H1 (cell line): ENCODE measurements around the gene ASCC2. TPM values are rescaled to one million over a fixed set of nuclear protein-coding genes. Genes with fewer than 3 reads are reported as not detected.

Experiments used
- CTCF ChIA-PET: fragments of 300-600 bp; sonication (Branson Sonifier 250); formaldehyde crosslinking; loops from one replicate; lab custom pipeline; 2021; ENCODE audit not compliant: partially characterized antibody; lab: Charles Lee
- POLR2A ChIA-PET: fragments of 300-600 bp; sonication (Branson Sonifier 250); formaldehyde crosslinking; loops from one replicate; lab custom pipeline; 2021; ENCODE audit warnings: inconsistent platforms; ENCODE audit not compliant: partially characterized antibody; lab: Charles Lee
- DNase-seq, 2 experiments: peaks; one replicate each; pipeline versions ENCODE4 v3.0.0 to v3.0.0-alpha.2; 2010 to 2022; ENCODE audit warnings: low spot score in 2 of 2, low read depth in 1 of 2, mixed read lengths in 1 of 2
- FAIRE-seq: peaks from 2 replicates; lab custom pipeline; 2011; peaks lifted over from hg19 to GRCh38; lab: Jason Lieb, UNC
- H2AFZ ChIP-seq: 2 replicates; pipeline ENCODE4 v1.8.1; 2012; ENCODE audit warnings: low read length, inconsistent platforms
- H2AK5ac ChIP-seq: 2 replicates; pipeline ENCODE4 v1.6.1; 2013; ENCODE audit warnings: low read depth, low read length
- H2BK120ac ChIP-seq: replicated peaks from 2 replicates; pipeline ENCODE3; 2013; ENCODE audit warnings: low read depth, low read length, inconsistent platforms
- H2BK12ac ChIP-seq: 2 replicates; pipeline ENCODE4 v1.6.1; 2013; ENCODE audit warnings: low read depth, low read length
- H2BK15ac ChIP-seq: 2 replicates; pipeline ENCODE4 v1.6.1; 2013; ENCODE audit warnings: low read length
- H2BK20ac ChIP-seq: 2 replicates; pipeline ENCODE4 v1.6.1; 2013; ENCODE audit warnings: low read length
- H2BK5ac ChIP-seq: 2 replicates; pipeline ENCODE4 v1.6.1; 2013; ENCODE audit warnings: low read depth, low read length
- H3K14ac ChIP-seq: 2 replicates; pipeline ENCODE4 v1.6.1; 2013; ENCODE audit warnings: inconsistent platforms; ENCODE audit not compliant: insufficient read length
- H3K18ac ChIP-seq: 2 replicates; pipeline ENCODE4 v1.6.1; 2013; ENCODE audit warnings: low read length; ENCODE audit errors: extremely low read depth
- H3K23ac ChIP-seq: 2 replicates; pipeline ENCODE4 v1.6.1; 2013; ENCODE audit warnings: inconsistent platforms; ENCODE audit not compliant: insufficient read length
- H3K23me2 ChIP-seq: 2 replicates; pipeline ENCODE4 v1.6.1; 2013; ENCODE audit warnings: low read depth, low read length
- H3K27ac ChIP-seq: 2 replicates; pipeline ENCODE4 v1.6.1; 2011; ENCODE audit warnings: low read depth, low read length, inconsistent platforms
- H3K27me3 ChIP-seq, 4 experiments: replicated peaks in 1 of 4; 1 replicate in 1 of 4; 2 replicates in 3 of 4; pipeline versions ENCODE4 v1.6.1 to v1.8.1; 2011 to 2013; ENCODE audit warnings: low read length in 3 of 4, mild to moderate bottlenecking in 3 of 4, inconsistent platforms in 2 of 4, mixed read lengths in 2 of 4, moderate library complexity in 1 of 4; ENCODE audit not compliant: control insufficient read depth in 3 of 4, insufficient read depth in 3 of 4; ENCODE audit errors: extremely low read depth in 1 of 4
- H3K36me3 ChIP-seq, 4 experiments: 2 replicates each; pipeline versions ENCODE4 v1.6.1 to v1.8.1; 2011 to 2013; ENCODE audit warnings: mild to moderate bottlenecking in 4 of 4, low read length in 3 of 4, moderate library complexity in 2 of 4, control low read depth in 1 of 4, inconsistent platforms in 1 of 4; ENCODE audit not compliant: insufficient read depth in 4 of 4, control insufficient read depth in 2 of 4
- H3K4ac ChIP-seq: replicated peaks from 2 replicates; pipeline ENCODE3; 2013; ENCODE audit warnings: low read length, low read depth, mixed read lengths, inconsistent platforms; ENCODE audit not compliant: insufficient read length
- H3K4me1 ChIP-seq, 4 experiments: replicated peaks in 1 of 4; 1 replicate in 1 of 4; 2 replicates in 3 of 4; pipeline versions ENCODE4 v1.6.1 to v1.8.1; 2011 to 2013; ENCODE audit warnings: low read length in 3 of 4, inconsistent platforms in 2 of 4, mixed read lengths in 1 of 4; ENCODE audit not compliant: insufficient read depth in 4 of 4, control insufficient read depth in 3 of 4
- H3K4me2 ChIP-seq, 2 experiments: 2 replicates each; pipeline versions ENCODE4 v1.6.1 to v1.8.1; 2011 to 2013; ENCODE audit warnings: low read depth in 2 of 2, low read length in 2 of 2, control low read depth in 1 of 2, inconsistent platforms in 1 of 2, mild to moderate bottlenecking in 1 of 2; ENCODE audit not compliant: insufficient read depth in 1 of 2
- H3K4me3 ChIP-seq, 4 experiments: fragments of 200-600, 300-600 bp in 1 of 4; sonication (generic), shearing (Covaris generic), sonication (Bioruptor Twin) in 1 of 4; 2 replicates each; pipeline versions ENCODE4 v1.5.1 to v1.8.1; 2011 to 2016; ENCODE audit warnings: low read length in 4 of 4, low read depth in 3 of 4, control low read depth in 2 of 4, inconsistent platforms in 2 of 4, mild to moderate bottlenecking in 2 of 4, mixed read lengths in 1 of 4, moderate library complexity in 1 of 4; ENCODE audit not compliant: insufficient read depth in 2 of 4; ENCODE audit errors: extremely low read depth in 1 of 4
- H3K56ac ChIP-seq: replicated peaks from 2 replicates; pipeline ENCODE3; 2013; ENCODE audit warnings: low read depth, mild to moderate bottlenecking, mixed read lengths, low read length, inconsistent platforms; ENCODE audit not compliant: insufficient read length
- H3K79me1 ChIP-seq: 2 replicates; pipeline ENCODE4 v1.6.1; 2013; ENCODE audit warnings: low read depth, low read length, control low read depth
- H3K79me2 ChIP-seq, 2 experiments: 2 replicates each; pipeline versions ENCODE4 v1.6.1 to v1.8.1; 2012 to 2013; ENCODE audit warnings: low read length in 2 of 2, mild to moderate bottlenecking in 2 of 2, inconsistent platforms in 1 of 2; ENCODE audit not compliant: insufficient read depth in 2 of 2, control insufficient read depth in 1 of 2
- H3K9ac ChIP-seq, 4 experiments: replicated peaks in 1 of 4; 1 replicate in 1 of 4; 2 replicates in 3 of 4; pipeline versions ENCODE4 v1.6.1 to v1.8.1; 2011 to 2013; ENCODE audit warnings: low read depth in 3 of 4, low read length in 3 of 4, control low read depth in 2 of 4, mild to moderate bottlenecking in 2 of 4, moderate library complexity in 2 of 4, inconsistent platforms in 1 of 4; ENCODE audit errors: extremely low read depth in 1 of 4
- H3K9me3 ChIP-seq, 2 experiments: 2 replicates each; pipeline versions ENCODE4 v1.6.1 to v1.8.1; 2012 to 2013; ENCODE audit warnings: mild to moderate bottlenecking in 2 of 2, moderate library complexity in 2 of 2, control low read depth in 1 of 2, inconsistent platforms in 1 of 2, low read depth in 1 of 2, low read length in 1 of 2, mixed read lengths in 1 of 2; ENCODE audit not compliant: insufficient read depth in 2 of 2
- H4K20me1 ChIP-seq, 2 experiments: replicated peaks in 1 of 2; 2 replicates each; pipeline versions ENCODE3 to v1.8.1; 2011 to 2013; ENCODE audit warnings: inconsistent platforms in 2 of 2, low read length in 2 of 2, mild to moderate bottlenecking in 1 of 2; ENCODE audit not compliant: insufficient read depth in 2 of 2, control insufficient read depth in 1 of 2
- H4K5ac ChIP-seq: 2 replicates; pipeline ENCODE4 v1.6.1; 2013; ENCODE audit warnings: low read length, low read depth, mixed read lengths, inconsistent platforms; ENCODE audit not compliant: insufficient read length
- H4K8ac ChIP-seq: 2 replicates; pipeline ENCODE4 v1.8.0; 2013; ENCODE audit warnings: mild to moderate bottlenecking, moderate library complexity, low read length, inconsistent platforms; ENCODE audit not compliant: insufficient read depth; ENCODE audit errors: extremely low read depth
- H4K91ac ChIP-seq: replicated peaks from 2 replicates; pipeline ENCODE3; 2013; ENCODE audit warnings: low read length, mixed read lengths, inconsistent platforms; ENCODE audit not compliant: insufficient read length
- ASH2L ChIP-seq: fragments of 200-600, 300-600 bp; sonication (generic); IDR thresholded peaks from one replicate; pipeline ENCODE4 v1.7.1; 2017; ENCODE audit warnings: low read length
- CEBPB ChIP-seq: IDR thresholded peaks from 2 replicates; pipeline ENCODE4 v1.6.1; 2012; ENCODE audit warnings: low read depth, low read length
- CREB1 ChIP-seq: IDR thresholded peaks from 2 replicates; pipeline ENCODE4 v1.6.1; 2012; ENCODE audit warnings: inconsistent platforms
- JUND ChIP-seq: IDR thresholded peaks from 2 replicates; pipeline ENCODE4 v1.6.1; 2011; ENCODE audit warnings: mild to moderate bottlenecking, improper control_type of control experiment, low read length
- NRF1 ChIP-seq: IDR thresholded peaks from 2 replicates; pipeline ENCODE4 v1.6.1; 2011; ENCODE audit warnings: mild to moderate bottlenecking, low read depth, low read length, improper control_type of control experiment
- WGBS, 2 experiments: shearing (Covaris generic) in 1 of 2; methylation state at CpG; one replicate each; pipeline versions ENCODE4 v1.1.6 to v1.1.7; 2013 to 2015; ENCODE audit warnings: low lambda C conversion rate in 2 of 2, mixed read lengths in 2 of 2, inconsistent platforms in 1 of 2, low coverage in 1 of 2, missing lambda C conversion rate in 1 of 2; ENCODE audit not compliant: insufficient replicate concordance in 2 of 2, insufficient coverage in 1 of 2, insufficient read length in 1 of 2; ENCODE audit errors: extremely low coverage in 1 of 2, missing lambda C conversion rate in 1 of 2; 5-methylcytosine and 5-hydroxymethylcytosine counted together
- polyA plus RNA-seq, 7 experiments: library from polyadenylated mRNA; depleted of rRNA in 3 of 7; stranded (reverse) in 5 of 7; unstranded in 2 of 7; fragments of >200 nt in 5 of 7; fragments of 200-250 nt in 2 of 7; gene quantifications; 1 replicate in 5 of 7; 2 replicates in 1 of 7; 4 replicates in 1 of 7; pipeline versions ENCODE4 v1.2.1 to v1.2.3, GENCODE V29; 2011 to 2013; ENCODE audit warnings: missing spikeins in 2 of 7, mixed read lengths in 2 of 7
- total RNA-seq: library from RNA; stranded (reverse); fragmentation: NEBNext Ultra II Directional; extraction: Animal tissue kit (Norgen Biotek cat#: 25700); gene quantifications from 2 replicates; pipeline ENCODE4 v1.2.1, GENCODE V29; 2021

ASCC2 gene
- total and polyA plus RNA-seq, 2 of the 8 experiments (the other 6 are each of a cell fraction or from before 2014, with no cell fraction given) = 35.0 to 35.8 TPM

DNA sequence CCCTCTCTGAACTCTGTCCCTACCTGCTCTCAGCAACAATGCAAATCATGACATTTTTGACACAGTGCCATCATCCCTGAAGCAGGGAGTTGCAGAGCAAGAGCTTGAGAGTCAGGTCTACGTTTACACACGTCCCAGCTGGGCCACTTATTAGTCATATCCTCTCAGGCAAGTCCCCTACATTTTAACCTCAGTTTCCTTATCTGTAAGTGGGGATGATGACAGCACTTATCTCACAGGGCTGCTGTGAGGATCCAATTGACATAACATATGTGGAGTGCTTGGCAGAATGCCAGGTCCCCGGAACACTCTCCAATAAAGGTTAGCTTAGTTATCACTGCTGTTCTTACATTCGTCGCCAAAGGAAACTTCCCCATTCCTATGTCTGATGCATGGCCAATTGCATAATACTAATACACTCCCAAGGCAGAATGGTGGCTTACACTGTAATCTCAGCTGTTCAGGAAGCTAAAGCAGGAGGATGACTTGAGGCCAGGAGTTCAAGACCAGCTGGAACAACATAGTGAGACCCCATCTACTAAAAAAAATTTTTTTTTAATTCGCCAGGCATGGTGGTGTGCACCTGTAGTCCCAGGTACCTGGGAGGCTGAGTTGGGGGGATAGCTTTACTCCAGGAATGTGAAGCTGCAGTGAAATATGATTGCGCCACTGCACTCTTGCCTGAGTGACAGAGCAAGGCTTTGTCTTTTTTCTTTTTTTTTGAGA is 16.6 kb downstream of the ASCC2 start:
- Histone ChIP-seq H3K23ac (no peak overlapping the region), H2AFZ (no peak overlapping the region), H4K91ac (no peak overlapping the region), H3K27ac (no peak overlapping the region), H3K56ac (no peak overlapping the region), H2BK5ac (no peak overlapping the region), H2BK12ac (no peak overlapping the region), H3K18ac (no peak overlapping the region), H3K4ac (no peak overlapping the region), H2AK5ac (no peak overlapping the region), H3K4me1 (no peaks in the 10 kb centered on the region; a peak in 1 of 7 replicates), H3K36me3 (peaks cover 2 to 27% (median 12%) of the 10 kb centered on the region in 4 experiments; a peak in 6 of 8 replicates), H3K4me2 (no peak overlapping the region), H3K4me3 (no peak overlapping the region), H2BK20ac (no peak overlapping the region), H2BK120ac (no peak overlapping the region), H4K5ac (no peak overlapping the region), H3K14ac (no peak overlapping the region), H3K27me3 (no peaks in the 10 kb centered on the region), H4K8ac (no peak overlapping the region), H3K79me2 (no peaks in the 10 kb centered on the region), H2BK15ac (no peak overlapping the region), H4K20me1 (peaks cover 0 to 3% of the 10 kb centered on the region in 2 experiments), H3K79me1 (no peaks in the 10 kb centered on the region), H3K9ac (no peak overlapping the region), H3K9me3 (no peaks in the 10 kb centered on the region), H3K23me2 (no peaks in the 10 kb centered on the region)
- 93% methylated on average over 7 of the region's 7 CpGs; no CpG with 5 or more reads in 1 of the 2 experiments for WGBS, 2 experiments
- CTCF ChIA-PET = interaction anchor here (1.8 kb wide), 1 partner anchor 11 kb away, joined by 5 read pairs; no protein-coding TSS in a partner anchor
- TF ChIP-seq JUND (no peak), ASH2L (no peak), CREB1 (no peak), NRF1 (no peak), CEBPB (no peak)
- DNase-seq = no peak
- no peak for FAIRE-seq
- POLR2A ChIA-PET = interaction anchor here (0.6 kb wide), 1 partner anchor 184 kb away, joined by 3 read pairs; no protein-coding TSS in a partner anchor
